Astrocyte of the cerebellum (primary cell): ENCODE data around the gene COA8.
"Not testable (repeated sequence)": the region's sequence is repeated elsewhere in the genome, so short reads cannot be mapped to it uniquely, and the experiment has no call there.

Source experiments
- DNase-seq: peaks from one replicate; pipeline ENCODE4 v3.0.0-alpha.2; 2011; ENCODE audit warnings: low read depth
- H3K4me3 ChIP-seq: 2 replicates; pipeline ENCODE4 v1.5.1; 2011; ENCODE audit warnings: mild to moderate bottlenecking, low read depth, low read length, moderate library complexity
- in situ Hi-C: cut with HindIII; loops from 2 replicates; pipeline ENCODE4 v1.10.0; 2017; ENCODE audit warnings: low sequenced_read_pairs
- TF ChIP-seq, protein P1 (sequence below): IDR thresholded peaks from 2 replicates; pipeline ENCODE4 v1.5.1; 2012; ENCODE audit warnings: low read length, low read depth, moderate library complexity, mild to moderate bottlenecking; ENCODE audit errors: missing control alignments

Gene COA8

GRCh38 chr14:103521951-103522563 lies 40.7 kb upstream of the COA8 start:
- peak overlapping the region; percentile 32 for H3K4me3 ChIP-seq
- in situ Hi-C loops = no loop called here
- TF ChIP-seq, protein P1, sequence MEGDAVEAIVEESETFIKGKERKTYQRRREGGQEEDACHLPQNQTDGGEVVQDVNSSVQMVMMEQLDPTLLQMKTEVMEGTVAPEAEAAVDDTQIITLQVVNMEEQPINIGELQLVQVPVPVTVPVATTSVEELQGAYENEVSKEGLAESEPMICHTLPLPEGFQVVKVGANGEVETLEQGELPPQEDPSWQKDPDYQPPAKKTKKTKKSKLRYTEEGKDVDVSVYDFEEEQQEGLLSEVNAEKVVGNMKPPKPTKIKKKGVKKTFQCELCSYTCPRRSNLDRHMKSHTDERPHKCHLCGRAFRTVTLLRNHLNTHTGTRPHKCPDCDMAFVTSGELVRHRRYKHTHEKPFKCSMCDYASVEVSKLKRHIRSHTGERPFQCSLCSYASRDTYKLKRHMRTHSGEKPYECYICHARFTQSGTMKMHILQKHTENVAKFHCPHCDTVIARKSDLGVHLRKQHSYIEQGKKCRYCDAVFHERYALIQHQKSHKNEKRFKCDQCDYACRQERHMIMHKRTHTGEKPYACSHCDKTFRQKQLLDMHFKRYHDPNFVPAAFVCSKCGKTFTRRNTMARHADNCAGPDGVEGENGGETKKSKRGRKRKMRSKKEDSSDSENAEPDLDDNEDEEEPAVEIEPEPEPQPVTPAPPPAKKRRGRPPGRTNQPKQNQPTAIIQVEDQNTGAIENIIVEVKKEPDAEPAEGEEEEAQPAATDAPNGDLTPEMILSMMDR = no peak
- DNase-seq = no peak

GRCh38 chr14:103522649-103523574 lies 39.8 kb upstream of the COA8 start, which contains the start of gene CKB:
Gene CKB, minus strand, starts transcription at chr14:103522830. Its CDS starts 337 bp downstream, at chr14:103522493.
- peak within 1 kb of the TSS; percentile 32 for H3K4me3 ChIP-seq
- DNase-seq = no peak
- in situ Hi-C loops = no loop called here
- TF ChIP-seq, protein P1 = no peak

GRCh38 chr14:103523575-103523954 lies 39.2 kb upstream of the COA8 start:
- in situ Hi-C loops = no loop called here
- TF ChIP-seq, protein P1 = no peak
- no peak overlapping the region for H3K4me3 ChIP-seq
- DNase-seq = no peak

DNA sequence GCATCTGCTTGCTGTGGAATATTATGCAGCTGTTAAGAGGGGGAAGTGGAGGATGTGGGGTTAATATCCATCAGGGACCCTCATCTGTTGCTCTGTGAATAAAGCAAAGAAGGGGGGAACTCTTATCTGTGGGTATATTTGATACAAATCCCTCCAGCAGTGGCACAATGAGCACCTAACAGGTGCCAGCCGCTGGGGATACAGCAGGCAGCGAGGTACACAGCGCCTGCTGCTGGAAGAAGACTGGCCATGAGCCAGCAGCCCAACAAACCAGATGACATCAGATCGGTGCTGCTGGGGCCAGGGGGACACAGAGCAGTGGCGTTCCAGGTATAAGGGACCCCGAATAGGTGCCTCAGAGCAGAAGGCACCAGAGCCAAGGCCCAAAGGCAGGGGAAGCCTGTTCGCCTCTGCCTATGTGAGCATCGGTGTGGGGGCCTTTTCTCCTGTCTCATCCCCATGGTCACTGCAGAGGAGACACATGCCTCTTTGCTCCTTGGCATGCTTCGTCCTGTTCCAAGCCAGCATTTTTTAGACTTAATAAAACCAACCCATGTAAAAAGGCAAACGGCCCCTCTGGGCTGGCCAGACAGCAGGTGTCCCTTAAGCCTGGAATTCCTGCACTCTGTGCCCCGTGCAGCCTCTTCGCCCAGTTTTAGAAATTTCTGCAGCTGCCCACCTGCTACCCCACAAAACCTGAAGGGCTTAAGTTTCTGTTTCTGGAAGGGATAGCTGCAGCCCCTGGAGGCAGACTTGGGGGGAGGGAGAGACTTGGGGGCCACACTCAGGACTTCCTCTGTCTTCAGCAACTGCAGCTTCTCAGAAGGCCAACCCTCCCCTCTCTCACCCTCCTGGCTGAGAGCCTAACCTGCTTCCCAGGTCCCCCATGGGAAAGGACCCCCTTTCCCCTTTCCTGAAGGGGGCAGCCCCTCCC lies 38.5 kb upstream of the COA8 start:
- DNase-seq = no peak
- H3K4me3 ChIP-seq = no peak overlapping the region
- in situ Hi-C loops = no loop called here
- TF ChIP-seq, protein P1 = no peak

- DNase-seq, in situ Hi-C loops, H3K4me3 ChIP-seq: not testable (repeated sequence)
Observed at GRCh38 chr14:103525430-103526246, 37.1 kb upstream of the COA8 start.

DNA sequence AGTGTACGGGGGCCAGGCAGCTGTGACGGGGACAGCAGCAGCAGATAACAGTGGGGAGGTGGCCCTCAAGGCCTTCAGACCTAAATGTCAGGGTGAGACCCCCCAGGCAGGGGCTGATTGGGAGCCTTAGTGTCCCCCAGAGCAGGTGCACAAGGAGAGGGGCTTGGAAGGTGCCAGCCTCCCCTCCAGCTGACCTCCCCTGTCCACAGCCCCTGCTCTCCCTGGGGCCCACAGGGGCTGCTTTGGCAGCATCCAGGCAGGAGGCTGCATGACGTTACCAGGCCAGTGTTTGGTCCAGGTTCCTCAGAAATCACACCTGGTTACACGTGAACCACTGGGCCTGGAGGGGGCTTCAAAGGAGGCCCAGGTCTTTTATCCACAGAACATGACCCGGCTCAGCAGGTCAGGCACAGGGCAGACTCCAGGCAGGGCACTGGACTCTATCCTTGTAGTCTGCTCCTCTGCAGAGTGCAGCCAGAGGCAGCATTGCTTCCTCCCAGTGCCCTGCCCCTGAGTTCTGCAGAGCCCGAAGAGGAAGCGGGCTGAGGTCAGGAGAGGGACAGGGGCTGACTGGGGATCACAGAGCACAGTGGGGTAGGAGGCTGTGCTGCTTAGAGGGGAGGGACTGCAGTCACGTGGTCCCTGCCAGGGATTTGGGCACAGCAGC lies 36.4 kb upstream of the COA8 start:
- in situ Hi-C loops = no loop called here
- no peak for DNase-seq
- TF ChIP-seq, protein P1 = no peak
- no peak overlapping the region for H3K4me3 ChIP-seq
